GF-D8 (cell line): ENCODE measurements around the gene LTBP4.

ENCODE experiments used
- DNase-seq: peaks from one replicate; lab custom pipeline; 2025; lab: John Stamatoyannopoulos, UW

Gene LTBP4

DNA sequence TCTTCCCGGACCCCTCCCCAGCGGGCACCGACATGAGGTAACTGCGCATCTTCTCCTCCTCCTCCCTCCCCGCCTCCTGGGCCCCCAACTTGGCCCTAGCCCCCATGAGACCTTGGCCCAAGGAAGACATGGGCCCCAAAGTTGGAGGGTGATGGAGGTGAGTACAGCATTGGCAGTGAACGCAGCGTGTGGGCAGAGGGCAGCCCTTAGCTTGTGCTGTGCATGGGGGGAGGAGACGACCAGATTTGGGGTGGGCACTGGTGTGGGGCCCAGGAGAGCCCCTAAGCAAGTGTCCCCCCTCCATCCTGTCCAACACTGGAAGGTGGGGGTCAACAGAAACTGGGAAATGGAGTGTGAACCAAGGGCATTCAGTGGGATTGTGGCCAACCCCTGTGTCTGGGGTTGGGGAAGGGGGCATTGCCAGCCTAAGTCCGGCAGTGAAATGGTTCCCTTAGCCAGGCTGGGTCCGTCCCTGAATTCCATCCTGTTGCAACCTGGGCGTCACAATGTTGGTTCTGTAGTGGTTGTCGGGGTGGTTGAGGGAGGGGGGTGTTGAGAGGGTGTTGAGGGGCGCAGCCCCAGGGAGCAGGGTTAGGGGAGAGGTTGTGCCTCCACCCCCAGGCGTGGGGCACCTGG is 65.8 kb downstream of the LTBP4 start:
- no peak for DNase-seq

DNA sequence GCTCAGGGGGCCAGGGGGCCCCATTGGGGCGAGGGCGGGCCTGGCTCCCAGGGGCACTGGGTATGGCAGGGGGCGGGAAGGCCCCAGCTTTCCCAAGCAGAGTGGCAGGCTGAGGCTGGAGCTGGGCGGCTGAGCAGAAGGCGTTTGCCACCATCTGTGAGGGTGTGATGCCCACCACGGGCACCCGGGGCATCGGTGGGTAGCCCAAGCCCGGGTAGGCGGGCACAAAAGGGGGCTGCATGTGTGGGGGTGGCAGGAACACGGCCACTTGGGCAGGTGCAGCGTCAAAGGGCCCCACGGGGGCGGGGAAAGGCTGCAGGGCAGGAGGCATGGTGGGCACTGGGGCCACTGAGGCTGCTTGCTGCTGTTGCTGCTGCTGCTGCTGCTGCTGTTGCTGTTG is 66.4 kb downstream of the LTBP4 start:
- no peak for DNase-seq

DNA sequence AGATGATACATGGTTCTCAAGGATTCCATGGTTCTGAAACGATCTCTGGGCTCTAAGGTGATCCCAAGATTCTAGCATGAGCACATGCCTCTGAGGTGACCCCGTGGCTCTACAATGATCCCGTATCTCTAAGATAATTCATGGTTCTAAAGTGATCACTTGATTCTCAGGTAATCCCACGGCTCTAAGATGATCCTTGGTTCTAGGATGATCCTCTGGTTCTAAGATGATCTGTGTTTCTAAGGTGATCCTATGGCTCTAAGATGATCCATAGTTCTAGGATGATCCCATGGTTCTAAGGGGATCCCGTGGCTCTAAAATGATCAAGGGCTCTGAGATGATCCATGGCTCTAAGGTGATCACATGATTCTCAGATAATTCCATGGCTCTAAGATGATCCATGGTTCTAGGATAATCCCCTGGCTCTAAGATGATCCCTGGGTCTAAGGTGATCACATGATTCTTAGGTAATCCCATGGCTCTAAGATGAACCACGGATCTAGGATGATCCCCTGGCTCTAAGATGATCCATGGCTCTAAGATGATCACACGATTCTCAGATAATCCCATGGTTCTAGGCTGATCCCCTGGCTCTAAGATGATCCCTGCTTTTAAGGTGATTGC is 67.9 kb downstream of the LTBP4 start:
- no peak for DNase-seq

DNA sequence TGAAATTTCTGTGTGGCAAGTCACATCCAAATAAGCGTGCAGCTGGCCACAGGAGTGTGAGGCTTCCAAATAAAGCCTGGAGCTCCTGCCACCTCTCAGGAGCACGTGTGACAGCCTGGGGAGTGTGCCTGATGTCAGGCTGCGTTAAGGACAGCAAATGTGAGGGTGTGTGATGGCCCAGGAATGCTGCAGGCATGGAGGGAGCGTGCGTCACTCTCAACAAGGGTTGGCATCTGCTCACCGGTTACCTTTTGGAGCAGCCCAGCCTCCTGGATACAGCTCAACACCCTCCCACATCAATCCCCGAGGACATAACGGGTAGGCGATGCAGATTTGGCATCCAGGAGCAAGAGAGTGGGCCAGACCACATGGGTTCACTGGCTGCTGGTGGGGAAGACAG is 70.2 kb downstream of the LTBP4 start:
- DNase-seq, result no peak

DNA sequence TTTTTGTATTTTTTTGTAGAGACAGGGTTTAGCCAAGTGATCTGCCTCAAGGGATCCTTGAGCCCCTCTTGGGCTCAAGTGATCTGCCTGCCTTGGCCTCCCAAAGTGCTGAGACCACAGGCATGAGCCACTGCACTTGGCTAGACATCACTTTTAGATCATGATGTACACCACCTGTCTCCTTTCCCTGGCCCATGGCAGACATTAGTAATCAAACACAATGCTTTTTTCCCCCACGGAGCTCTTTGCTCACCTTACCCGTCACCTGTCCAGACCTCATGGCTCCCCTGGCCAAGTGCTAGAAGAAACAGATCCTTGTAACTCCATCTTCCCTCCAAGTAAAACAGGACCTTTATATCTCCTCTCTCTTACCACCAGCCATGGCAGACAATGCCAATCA is 70.9 kb downstream of the LTBP4 start:
- DNase-seq, result no peak

DNA sequence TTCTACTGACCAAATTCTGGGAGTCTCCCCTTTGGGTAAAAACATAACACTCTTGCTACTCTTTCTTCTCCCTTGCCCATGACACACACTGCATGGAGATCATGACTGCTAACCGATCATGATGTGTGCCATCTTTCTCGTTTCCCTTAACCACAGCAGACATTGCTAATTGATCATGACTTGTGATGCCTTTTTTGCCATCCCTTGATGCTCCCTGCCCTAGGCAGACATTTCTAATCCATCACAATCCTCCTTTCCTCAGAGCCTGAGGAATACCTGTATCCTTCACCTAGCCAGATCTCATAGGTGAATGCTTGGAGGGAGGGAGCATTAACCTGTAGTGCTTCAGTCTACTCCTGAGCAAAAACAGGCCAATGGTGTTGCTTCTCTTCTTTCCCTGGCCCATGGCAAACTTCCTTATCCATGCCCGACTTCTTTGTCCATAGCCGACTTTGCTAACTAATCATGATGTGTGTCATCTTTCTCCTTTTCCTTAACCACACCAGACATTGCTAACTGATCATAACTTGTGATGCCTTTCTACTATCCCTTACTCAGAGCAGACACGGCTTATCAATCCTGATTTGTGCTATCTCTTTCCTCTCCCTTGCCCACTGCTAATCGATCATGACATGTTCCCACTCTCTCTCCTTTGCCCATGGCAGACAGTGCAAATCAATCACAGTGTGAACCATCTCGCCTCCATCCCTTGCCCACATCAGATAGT is 71.6 kb downstream of the LTBP4 start:
- no peak for DNase-seq

DNA sequence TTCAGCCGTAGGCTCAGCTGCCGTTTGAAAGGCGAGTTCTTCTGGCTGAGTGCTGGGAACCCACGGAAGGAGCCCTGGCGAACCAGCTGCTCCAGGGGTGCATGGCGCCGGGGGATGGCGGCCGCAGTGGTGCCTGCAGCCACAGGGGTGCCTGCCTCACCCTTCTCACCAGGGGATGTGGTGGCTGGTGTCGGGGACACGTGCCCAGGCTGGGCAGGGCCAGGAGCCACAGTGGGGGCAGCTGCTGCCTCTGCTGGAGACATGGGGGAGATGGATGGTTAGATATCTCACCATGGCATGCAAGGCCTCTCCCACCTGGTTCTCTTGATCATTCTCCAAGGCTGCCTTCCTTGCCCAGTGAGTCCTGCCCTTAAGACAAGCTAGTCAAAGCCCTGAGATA is 72.2 kb downstream of the LTBP4 start:
- DNase-seq, result no peak

DNA sequence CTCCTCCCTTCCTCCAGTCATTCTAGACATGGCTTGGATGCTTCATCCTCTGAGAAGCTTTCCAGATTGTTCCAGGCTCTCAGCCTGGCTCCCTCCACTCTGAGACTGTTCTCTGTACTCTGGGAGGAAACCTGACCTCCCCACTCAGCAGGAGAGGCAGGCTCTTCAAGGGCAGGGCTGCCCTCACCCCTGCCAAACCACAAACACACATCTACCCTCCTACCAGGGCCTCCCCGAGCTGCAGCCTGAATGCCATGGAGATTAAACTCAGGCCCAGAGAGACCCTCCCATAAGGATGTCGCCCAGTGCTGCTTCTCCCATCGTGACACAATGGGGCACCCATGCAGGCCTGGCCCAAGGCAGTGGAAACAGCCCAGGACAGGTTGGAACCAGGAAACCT is 73.1 kb downstream of the LTBP4 start:
- DNase-seq, result no peak

DNA sequence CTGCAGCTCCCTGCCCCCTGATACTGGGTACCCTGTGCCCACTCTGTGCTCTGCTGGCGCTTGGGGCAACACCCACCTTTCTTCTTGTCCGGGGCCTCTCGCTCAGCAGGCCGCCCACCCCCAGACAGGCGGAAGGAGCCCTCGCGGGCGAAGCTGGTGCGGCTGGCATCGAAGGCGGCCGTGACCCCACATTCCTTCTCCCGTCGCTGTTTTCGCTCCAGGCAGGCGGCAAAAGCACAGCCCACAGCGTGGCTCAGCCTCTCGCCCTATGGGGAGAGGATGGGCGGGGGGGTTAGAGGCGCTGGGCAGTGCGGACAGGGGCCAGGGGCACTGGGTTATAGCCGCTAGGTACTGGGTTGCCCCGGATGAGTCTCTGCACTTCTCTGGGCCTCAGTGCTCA is 76.0 kb downstream of the LTBP4 start:
- no peak for DNase-seq
